H1 (cell line): ENCODE results near the gene GDF9. TPM values are rescaled to one million over a fixed set of nuclear protein-coding genes. Genes with fewer than 3 reads are reported as not detected.
A peak's percentile ranks its signal among the peaks of the same experiment; 100 is the strongest.

Source experiments
- CTCF ChIA-PET: fragments of 300-600 bp; sonication (Branson Sonifier 250); formaldehyde crosslinking; loops from one replicate; lab custom pipeline; 2021; ENCODE audit not compliant: partially characterized antibody; lab: Charles Lee
- POLR2A ChIA-PET: fragments of 300-600 bp; sonication (Branson Sonifier 250); formaldehyde crosslinking; loops from one replicate; lab custom pipeline; 2021; ENCODE audit warnings: inconsistent platforms; ENCODE audit not compliant: partially characterized antibody; lab: Charles Lee
- DNase-seq, 2 experiments: peaks; one replicate each; pipeline versions ENCODE4 v3.0.0 to v3.0.0-alpha.2; 2010 to 2022; ENCODE audit warnings: low spot score in 2 of 2, low read depth in 1 of 2, mixed read lengths in 1 of 2
- FAIRE-seq: peaks from 2 replicates; lab custom pipeline; 2011; peaks lifted over from hg19 to GRCh38; lab: Jason Lieb, UNC
- H2AFZ ChIP-seq: 2 replicates; pipeline ENCODE4 v1.8.1; 2012; ENCODE audit warnings: low read length, inconsistent platforms
- H2AK5ac ChIP-seq: 2 replicates; pipeline ENCODE4 v1.6.1; 2013; ENCODE audit warnings: low read depth, low read length
- H2BK120ac ChIP-seq: replicated peaks from 2 replicates; pipeline ENCODE3; 2013; ENCODE audit warnings: low read depth, low read length, inconsistent platforms
- H2BK12ac ChIP-seq: 2 replicates; pipeline ENCODE4 v1.6.1; 2013; ENCODE audit warnings: low read depth, low read length
- H2BK15ac ChIP-seq: 2 replicates; pipeline ENCODE4 v1.6.1; 2013; ENCODE audit warnings: low read length
- H2BK20ac ChIP-seq: 2 replicates; pipeline ENCODE4 v1.6.1; 2013; ENCODE audit warnings: low read length
- H2BK5ac ChIP-seq: 2 replicates; pipeline ENCODE4 v1.6.1; 2013; ENCODE audit warnings: low read depth, low read length
- H3K14ac ChIP-seq: 2 replicates; pipeline ENCODE4 v1.6.1; 2013; ENCODE audit warnings: inconsistent platforms; ENCODE audit not compliant: insufficient read length
- H3K18ac ChIP-seq: 2 replicates; pipeline ENCODE4 v1.6.1; 2013; ENCODE audit warnings: low read length; ENCODE audit errors: extremely low read depth
- H3K23ac ChIP-seq: 2 replicates; pipeline ENCODE4 v1.6.1; 2013; ENCODE audit warnings: inconsistent platforms; ENCODE audit not compliant: insufficient read length
- H3K23me2 ChIP-seq: 2 replicates; pipeline ENCODE4 v1.6.1; 2013; ENCODE audit warnings: low read depth, low read length
- H3K27ac ChIP-seq: 2 replicates; pipeline ENCODE4 v1.6.1; 2011; ENCODE audit warnings: low read depth, low read length, inconsistent platforms
- H3K27me3 ChIP-seq, 4 experiments: replicated peaks in 1 of 4; 1 replicate in 1 of 4; 2 replicates in 3 of 4; pipeline versions ENCODE4 v1.6.1 to v1.8.1; 2011 to 2013; ENCODE audit warnings: low read length in 3 of 4, mild to moderate bottlenecking in 3 of 4, inconsistent platforms in 2 of 4, mixed read lengths in 2 of 4, moderate library complexity in 1 of 4; ENCODE audit not compliant: control insufficient read depth in 3 of 4, insufficient read depth in 3 of 4; ENCODE audit errors: extremely low read depth in 1 of 4
- H3K36me3 ChIP-seq, 4 experiments: 2 replicates each; pipeline versions ENCODE4 v1.6.1 to v1.8.1; 2011 to 2013; ENCODE audit warnings: mild to moderate bottlenecking in 4 of 4, low read length in 3 of 4, moderate library complexity in 2 of 4, control low read depth in 1 of 4, inconsistent platforms in 1 of 4; ENCODE audit not compliant: insufficient read depth in 4 of 4, control insufficient read depth in 2 of 4
- H3K4ac ChIP-seq: replicated peaks from 2 replicates; pipeline ENCODE3; 2013; ENCODE audit warnings: low read length, low read depth, mixed read lengths, inconsistent platforms; ENCODE audit not compliant: insufficient read length
- H3K4me1 ChIP-seq, 4 experiments: replicated peaks in 1 of 4; 1 replicate in 1 of 4; 2 replicates in 3 of 4; pipeline versions ENCODE4 v1.6.1 to v1.8.1; 2011 to 2013; ENCODE audit warnings: low read length in 3 of 4, inconsistent platforms in 2 of 4, mixed read lengths in 1 of 4; ENCODE audit not compliant: insufficient read depth in 4 of 4, control insufficient read depth in 3 of 4
- H3K4me2 ChIP-seq, 2 experiments: 2 replicates each; pipeline versions ENCODE4 v1.6.1 to v1.8.1; 2011 to 2013; ENCODE audit warnings: low read depth in 2 of 2, low read length in 2 of 2, control low read depth in 1 of 2, inconsistent platforms in 1 of 2, mild to moderate bottlenecking in 1 of 2; ENCODE audit not compliant: insufficient read depth in 1 of 2
- H3K4me3 ChIP-seq, 4 experiments: fragments of 200-600, 300-600 bp in 1 of 4; sonication (generic), shearing (Covaris generic), sonication (Bioruptor Twin) in 1 of 4; 2 replicates each; pipeline versions ENCODE4 v1.5.1 to v1.8.1; 2011 to 2016; ENCODE audit warnings: low read length in 4 of 4, low read depth in 3 of 4, control low read depth in 2 of 4, inconsistent platforms in 2 of 4, mild to moderate bottlenecking in 2 of 4, mixed read lengths in 1 of 4, moderate library complexity in 1 of 4; ENCODE audit not compliant: insufficient read depth in 2 of 4; ENCODE audit errors: extremely low read depth in 1 of 4
- H3K56ac ChIP-seq: replicated peaks from 2 replicates; pipeline ENCODE3; 2013; ENCODE audit warnings: low read depth, mild to moderate bottlenecking, mixed read lengths, low read length, inconsistent platforms; ENCODE audit not compliant: insufficient read length
- H3K79me1 ChIP-seq: 2 replicates; pipeline ENCODE4 v1.6.1; 2013; ENCODE audit warnings: low read depth, low read length, control low read depth
- H3K79me2 ChIP-seq, 2 experiments: 2 replicates each; pipeline versions ENCODE4 v1.6.1 to v1.8.1; 2012 to 2013; ENCODE audit warnings: low read length in 2 of 2, mild to moderate bottlenecking in 2 of 2, inconsistent platforms in 1 of 2; ENCODE audit not compliant: insufficient read depth in 2 of 2, control insufficient read depth in 1 of 2
- H3K9ac ChIP-seq, 4 experiments: replicated peaks in 1 of 4; 1 replicate in 1 of 4; 2 replicates in 3 of 4; pipeline versions ENCODE4 v1.6.1 to v1.8.1; 2011 to 2013; ENCODE audit warnings: low read depth in 3 of 4, low read length in 3 of 4, control low read depth in 2 of 4, mild to moderate bottlenecking in 2 of 4, moderate library complexity in 2 of 4, inconsistent platforms in 1 of 4; ENCODE audit errors: extremely low read depth in 1 of 4
- H3K9me3 ChIP-seq, 2 experiments: 2 replicates each; pipeline versions ENCODE4 v1.6.1 to v1.8.1; 2012 to 2013; ENCODE audit warnings: mild to moderate bottlenecking in 2 of 2, moderate library complexity in 2 of 2, control low read depth in 1 of 2, inconsistent platforms in 1 of 2, low read depth in 1 of 2, low read length in 1 of 2, mixed read lengths in 1 of 2; ENCODE audit not compliant: insufficient read depth in 2 of 2
- H4K20me1 ChIP-seq, 2 experiments: replicated peaks in 1 of 2; 2 replicates each; pipeline versions ENCODE3 to v1.8.1; 2011 to 2013; ENCODE audit warnings: inconsistent platforms in 2 of 2, low read length in 2 of 2, mild to moderate bottlenecking in 1 of 2; ENCODE audit not compliant: insufficient read depth in 2 of 2, control insufficient read depth in 1 of 2
- H4K5ac ChIP-seq: 2 replicates; pipeline ENCODE4 v1.6.1; 2013; ENCODE audit warnings: low read length, low read depth, mixed read lengths, inconsistent platforms; ENCODE audit not compliant: insufficient read length
- H4K8ac ChIP-seq: 2 replicates; pipeline ENCODE4 v1.8.0; 2013; ENCODE audit warnings: mild to moderate bottlenecking, moderate library complexity, low read length, inconsistent platforms; ENCODE audit not compliant: insufficient read depth; ENCODE audit errors: extremely low read depth
- H4K91ac ChIP-seq: replicated peaks from 2 replicates; pipeline ENCODE3; 2013; ENCODE audit warnings: low read length, mixed read lengths, inconsistent platforms; ENCODE audit not compliant: insufficient read length
- ATF3 ChIP-seq: IDR thresholded peaks from 2 replicates; pipeline ENCODE4 v1.6.1; 2011; ENCODE audit warnings: low read depth, mild to moderate bottlenecking, low read length; ENCODE audit not compliant: insufficient read depth
- BACH1 ChIP-seq: IDR thresholded peaks from 2 replicates; pipeline ENCODE4 v1.6.1; 2012; ENCODE audit warnings: low read length, improper control_type of control experiment
- CREB1 ChIP-seq: IDR thresholded peaks from 2 replicates; pipeline ENCODE4 v1.6.1; 2012; ENCODE audit warnings: inconsistent platforms
- EZH2 ChIP-seq: fragments of 200-600 bp; sonication (generic); IDR thresholded peaks from 2 replicates; pipeline ENCODE4 v1.7.1; 2012; ENCODE audit warnings: low read depth, mild to moderate bottlenecking, moderate library complexity, low read length, inconsistent platforms; ENCODE audit not compliant: severe bottlenecking
- JUN ChIP-seq: IDR thresholded peaks from 2 replicates; pipeline ENCODE4 v1.6.1; 2011; ENCODE audit warnings: low read depth, mild to moderate bottlenecking, improper control_type of control experiment, low read length
- SIX5 ChIP-seq: IDR thresholded peaks from 2 replicates; pipeline ENCODE4 v1.6.1; 2011; ENCODE audit warnings: mild to moderate bottlenecking, low read depth, low read length
- SP1 ChIP-seq: IDR thresholded peaks from 2 replicates; pipeline ENCODE4 v1.6.1; 2011; ENCODE audit warnings: low read depth, low read length
- SRF ChIP-seq: IDR thresholded peaks from 2 replicates; pipeline ENCODE4 v1.6.1; 2011; ENCODE audit warnings: mild to moderate bottlenecking, low read depth, low read length, moderate library complexity
- SUZ12 ChIP-seq: fragments of 200-600 bp; sonication (generic); IDR thresholded peaks from 2 replicates; pipeline ENCODE4 v1.6.1; 2012; ENCODE audit warnings: mild to moderate bottlenecking, inconsistent platforms, low read length, moderate library complexity, mixed read lengths
- TAF1 ChIP-seq: IDR thresholded peaks from 2 replicates; pipeline ENCODE4 v1.6.1; 2011; ENCODE audit warnings: mild to moderate bottlenecking, low read depth, low read length
- TBP ChIP-seq: IDR thresholded peaks from 2 replicates; pipeline ENCODE4 v1.6.1; 2011; ENCODE audit warnings: low read depth, low read length, improper control_type of control experiment
- WGBS, 2 experiments: shearing (Covaris generic) in 1 of 2; methylation state at CpG; one replicate each; pipeline versions ENCODE4 v1.1.6 to v1.1.7; 2013 to 2015; ENCODE audit warnings: low lambda C conversion rate in 2 of 2, mixed read lengths in 2 of 2, inconsistent platforms in 1 of 2, low coverage in 1 of 2, missing lambda C conversion rate in 1 of 2; ENCODE audit not compliant: insufficient replicate concordance in 2 of 2, insufficient coverage in 1 of 2, insufficient read length in 1 of 2; ENCODE audit errors: extremely low coverage in 1 of 2, missing lambda C conversion rate in 1 of 2; 5-methylcytosine and 5-hydroxymethylcytosine counted together
- polyA plus RNA-seq, 7 experiments: library from polyadenylated mRNA; depleted of rRNA in 3 of 7; stranded (reverse) in 5 of 7; unstranded in 2 of 7; fragments of >200 nt in 5 of 7; fragments of 200-250 nt in 2 of 7; gene quantifications; 1 replicate in 5 of 7; 2 replicates in 1 of 7; 4 replicates in 1 of 7; pipeline versions ENCODE4 v1.2.1 to v1.2.3, GENCODE V29; 2011 to 2013; ENCODE audit warnings: missing spikeins in 2 of 7, mixed read lengths in 2 of 7
- total RNA-seq: library from RNA; stranded (reverse); fragmentation: NEBNext Ultra II Directional; extraction: Animal tissue kit (Norgen Biotek cat#: 25700); gene quantifications from 2 replicates; pipeline ENCODE4 v1.2.1, GENCODE V29; 2021

The GDF9 gene
- total and polyA plus RNA-seq, 2 of the 8 experiments (the other 6 are each of a cell fraction or from before 2014, with no cell fraction given) = 0.14 TPM; not detected in 1

DNA sequence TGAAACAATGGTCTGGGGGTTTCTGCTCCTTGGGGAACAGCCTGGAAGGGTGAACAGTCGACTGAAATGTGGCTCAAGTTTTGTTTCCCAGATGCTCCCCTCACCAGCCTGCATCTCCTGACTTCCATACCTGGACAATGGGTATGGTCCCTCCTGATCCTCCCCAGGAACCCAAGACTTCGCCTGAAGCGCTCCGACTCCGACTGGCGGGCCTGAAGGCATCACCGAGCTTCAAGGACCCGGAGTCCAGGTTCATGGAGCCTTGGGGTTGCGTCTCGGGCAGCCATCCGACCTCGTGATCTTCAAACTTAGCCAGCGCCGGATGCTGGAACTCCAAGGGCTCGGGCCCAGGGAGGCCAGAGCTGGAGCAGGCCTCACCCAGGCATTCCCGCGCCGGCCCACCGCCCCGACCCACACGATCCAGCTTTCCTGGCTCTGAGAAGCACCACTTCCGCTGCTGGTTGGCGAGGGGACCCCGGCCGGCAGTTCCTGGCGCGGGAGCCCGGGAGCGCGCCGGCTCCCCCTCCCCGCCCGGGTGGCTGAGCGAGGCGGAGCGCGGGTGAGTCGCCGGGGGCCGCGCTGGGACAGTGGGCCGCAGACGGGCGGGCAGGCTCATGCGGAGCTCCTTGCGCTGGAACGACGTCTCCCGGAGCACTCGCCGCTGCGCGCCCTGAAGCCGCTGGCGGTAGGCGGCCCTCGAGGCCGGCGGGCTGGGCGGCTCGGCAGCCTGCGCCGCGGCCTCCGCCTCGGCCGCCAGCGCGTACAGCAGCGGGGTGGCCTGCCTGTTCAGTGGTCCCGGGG is 41.0 kb downstream of the GDF9 start:
- Histone ChIP-seq H3K9ac (peak overlapping the region in 3 of 4 experiments; percentile 13 to 53 (median 33); a peak in 5 of 7 replicates), H2AK5ac (no peak overlapping the region), H3K27ac (no peak overlapping the region), H3K9me3 (no peaks in the 10 kb centered on the region), H3K36me3 (no peaks in the 10 kb centered on the region), H2BK15ac (peak overlapping the region; percentile 13; the same call in 1 of the 2 replicates), H3K14ac (no peak overlapping the region), H3K27me3 (peaks cover 29 to 74% (median 61%) of the 10 kb centered on the region in 4 experiments), H2BK120ac (peak overlapping the region; percentile 33), H3K18ac (peak overlapping the region; percentile 28; the same call in 1 of the 2 replicates), H3K23ac (no peak overlapping the region), H2BK5ac (no peak overlapping the region), H4K91ac (peak overlapping the region; percentile 25), H3K4me3 (peak overlapping the region; percentile 30 to 60 (median 40)), H4K5ac (no peak overlapping the region), H4K8ac (peak overlapping the region; percentile 53; the same call in 1 of the 2 replicates), H3K79me1 (no peaks in the 10 kb centered on the region), H3K79me2 (no peaks in the 10 kb centered on the region), H3K23me2 (peaks cover 12% of the 10 kb centered on the region; the same call in 1 of the 2 replicates), H2BK12ac (0 out of 2 replicates have a peak overlapping the region, but pooled peaks have one; percentile 52), H3K56ac (no peak overlapping the region), H3K4me2 (peak overlapping the region; percentile 74), H2BK20ac (0 out of 2 replicates have a peak overlapping the region, but pooled peaks have one; percentile 48), H3K4ac (peak overlapping the region; percentile 36), H3K4me1 (peaks cover 0 to 23% (median 19%) of the 10 kb centered on the region in 4 experiments; a peak in 6 of 7 replicates), H4K20me1 (no peaks in the 10 kb centered on the region), H2AFZ (peak overlapping the region; percentile 35; the same call in 1 of the 2 replicates)
- 15% methylated on average over 69 of the region's 71 CpGs; no CpG with 5 or more reads in 1 of the 2 experiments for WGBS, 2 experiments
- ChIA-PET POLR2A (interaction anchor here (0.7 to 5.7 kb wide), 11 partner anchors 11 to 226 kb away, joined by 3 to 32 read pairs (median 5); partner anchors contain the start of genes AFF4, GDF9, HSPA4 and KIF3A), CTCF (interaction anchor here (0.8 to 25.6 kb wide), 11 partner anchors 10 to 645 kb away, joined by 3 to 465 read pairs (median 4); partner anchors contain the start of genes CCNI2, GDF9, HSPA4 and LEAP2)
- DNase-seq (peak in 1 of 2 experiments; percentile 80), FAIRE-seq (no peak)
- TF ChIP-seq BACH1 = no peak
- TF ChIP-seq TAF1 = no peak; the same call in none of the 2 replicates
- no peak for TF ChIP-seq EZH2
- no peak for TF ChIP-seq SIX5
- 0 out of 2 replicates have a peak, but pooled peaks have one; percentile 10 for TF ChIP-seq TBP
- TF ChIP-seq JUN = no peak
- TF ChIP-seq SRF = no peak
- no peak for TF ChIP-seq CREB1
- peak; percentile 49; the same call in 1 of the 2 replicates for TF ChIP-seq SUZ12
- TF ChIP-seq ATF3 = no peak
- TF ChIP-seq SP1 = no peak
